K562 (cell line): ENCODE measurements around the gene ANKRD34A. TPM values are rescaled to one million over a fixed set of nuclear protein-coding genes. Genes with fewer than 3 reads are reported as not detected.

Experiments used
- ASH1L ChIP-seq: fragments of 450-650 bp; IDR thresholded peaks from 2 replicates; pipeline ENCODE4 v1.6.1; 2018; ENCODE audit warnings: borderline replicate concordance, mild to moderate bottlenecking, low read depth; ENCODE audit not compliant: partially characterized antibody
- DPF2 ChIP-seq: fragments of 450-650 bp; IDR thresholded peaks from 2 replicates; pipeline ENCODE4 v1.6.1; 2016
- FOXK1 ChIP-seq: sonication (generic); formaldehyde crosslinking; IDR thresholded peaks from 2 replicates; pipeline ENCODE4 v1.8.0; 2022; ENCODE audit warnings: missing genetic modification reagents, mild to moderate bottlenecking, borderline replicate concordance
- HMGN3 ChIP-seq: IDR thresholded peaks from 2 replicates; pipeline ENCODE4 v1.6.1; 2011; ENCODE audit warnings: borderline replicate concordance, low read depth, mild to moderate bottlenecking, mixed read lengths, low read length; ENCODE audit not compliant: insufficient read length; ENCODE audit errors: extremely low read depth
- NFIC ChIP-seq: fragments of 450-650 bp; IDR thresholded peaks from 2 replicates; pipeline ENCODE4 v1.6.1; 2017; ENCODE audit warnings: mild to moderate bottlenecking, inconsistent platforms
- RBFOX2 ChIP-seq: fragments of 200-400 bp; formaldehyde crosslinking; IDR thresholded peaks from 2 replicates; pipeline ENCODE4 v1.6.1; 2017; ENCODE audit warnings: low read depth, mild to moderate bottlenecking, low read length, moderate library complexity
- SRSF3 ChIP-seq: fragments of 200-400 bp; formaldehyde crosslinking; IDR thresholded peaks from 2 replicates; pipeline ENCODE4 v1.6.1; 2016; ENCODE audit warnings: mild to moderate bottlenecking, low read length, moderate library complexity; ENCODE audit not compliant: insufficient read depth
- THAP12 ChIP-seq: fragments of 250-450 bp; sonication (Bioruptor Pico); IDR thresholded peaks from 2 replicates; pipeline ENCODE4 v1.9.0; 2021; ENCODE audit warnings: mild to moderate bottlenecking, inconsistent platforms
- U2AF2 ChIP-seq: fragments of 200-400 bp; formaldehyde crosslinking; optimal IDR thresholded peaks from 2 replicates; pipeline ENCODE3; 2017; ENCODE audit warnings: low read depth, mild to moderate bottlenecking, low read length
- WHSC1 ChIP-seq: IDR thresholded peaks from one replicate; pipeline ENCODE4 v1.6.1; 2012; ENCODE audit warnings: low read length, control low read depth, inconsistent platforms
- ZC3H4 ChIP-seq: sonication (generic); formaldehyde crosslinking; IDR thresholded peaks from 2 replicates; pipeline ENCODE4 v1.9.0; 2021; ENCODE audit warnings: missing genetic modification reagents, borderline replicate concordance
- ZNF184 ChIP-seq: sonication (generic); formaldehyde crosslinking; IDR thresholded peaks from 2 replicates; pipeline ENCODE4 v1.5.0; 2020; ENCODE audit warnings: missing genetic modification reagents
- ZNF24 ChIP-seq: fragments of 450-650 bp; IDR thresholded peaks from 2 replicates; pipeline ENCODE4 v1.6.1; 2016
- ZNF780A ChIP-seq: fragments of 250-450 bp; sonication (Bioruptor Pico); IDR thresholded peaks from 2 replicates; pipeline ENCODE4 v1.5.0; 2021; ENCODE audit warnings: mild to moderate bottlenecking
- polyA plus RNA-seq, 8 experiments: library from polyadenylated mRNA; depleted of rRNA in 4 of 8; stranded (reverse) in 5 of 8; unstranded in 3 of 8; fragments of >200 nt; fragmentation: Nextera tagmentation in 2 of 8; fragmentation: Illumina TruSeq in 1 of 8; extraction: Ambion mirVana in 2 of 8; extraction: Trizol in 1 of 8; gene quantifications; 2 replicates each; pipeline versions ENCODE4 v1.2.1 to v1.2.3, GENCODE V29; 2011 to 2014; ENCODE audit warnings: inconsistent platforms in 1 of 8, missing spikeins in 1 of 8
- total RNA-seq, 7 experiments: library from RNA; depleted of rRNA in 6 of 7; stranded (reverse); fragments of >200 nt in 6 of 7; fragmentation: Illumina TruSeq in 2 of 7; extraction: Trizol in 2 of 7; gene quantifications; 2 replicates each; pipeline versions ENCODE4 v1.2.1 to v1.2.3, GENCODE V29; 2011 to 2021; ENCODE audit warnings: low replicate concordance in 1 of 7
- TF ChIP-seq, protein P1 (sequence below): sonication (generic); formaldehyde crosslinking; IDR thresholded peaks from 2 replicates; pipeline ENCODE4 v1.8.1; 2022; ENCODE audit warnings: missing genetic modification reagents
- TF ChIP-seq, protein P2 (sequence below): sonication (generic); formaldehyde crosslinking; IDR thresholded peaks from 2 replicates; pipeline ENCODE4 v1.8.0; 2023; ENCODE audit warnings: missing genetic modification reagents, mild to moderate bottlenecking, borderline replicate concordance
- TF ChIP-seq, protein P3 (sequence below), 2 experiments: fragments of 200-800 bp in 1 of 2; sonication (Bioruptor generic) in 1 of 2; sonication (generic) in 1 of 2; formaldehyde crosslinking in 1 of 2; IDR thresholded peaks in 1 of 2; conservative IDR thresholded peaks in 1 of 2; 2 replicates each; pipeline versions ENCODE4 v1.5.0 to v1.6.1; 2016 to 2020; ENCODE audit warnings: missing compliant biosample characterization in 1 of 2, missing genetic modification characterization in 1 of 2, missing genetic modification reagents in 1 of 2

The ANKRD34A gene
- total and polyA plus RNA-seq, 9 of the 15 experiments (the other 6 are each of a cell fraction or from before 2014, with no cell fraction given): 0.06 to 1.6 (median 0.43) TPM

- TF ChIP-seq SRSF3 (no peak), HMGN3 (no peak), NFIC (0 out of 2 replicates have a peak, but pooled peaks have one; percentile 36), DPF2 (no peak; the same call in 1 of the 2 replicates), ZNF24 (no peak), FOXK1 (CRISPR knock-in tag) (no peak), RBFOX2 (peak; percentile 89), WHSC1 (no peak), ZNF184 (CRISPR knock-in tag) (no peak), ZNF780A (CRISPR knock-in tag) (no peak), U2AF2 (no peak), ZC3H4 (CRISPR knock-in tag) (no peak), THAP12 (CRISPR knock-in tag) (no peak), ASH1L (no peak)
- TF ChIP-seq, protein P1, sequence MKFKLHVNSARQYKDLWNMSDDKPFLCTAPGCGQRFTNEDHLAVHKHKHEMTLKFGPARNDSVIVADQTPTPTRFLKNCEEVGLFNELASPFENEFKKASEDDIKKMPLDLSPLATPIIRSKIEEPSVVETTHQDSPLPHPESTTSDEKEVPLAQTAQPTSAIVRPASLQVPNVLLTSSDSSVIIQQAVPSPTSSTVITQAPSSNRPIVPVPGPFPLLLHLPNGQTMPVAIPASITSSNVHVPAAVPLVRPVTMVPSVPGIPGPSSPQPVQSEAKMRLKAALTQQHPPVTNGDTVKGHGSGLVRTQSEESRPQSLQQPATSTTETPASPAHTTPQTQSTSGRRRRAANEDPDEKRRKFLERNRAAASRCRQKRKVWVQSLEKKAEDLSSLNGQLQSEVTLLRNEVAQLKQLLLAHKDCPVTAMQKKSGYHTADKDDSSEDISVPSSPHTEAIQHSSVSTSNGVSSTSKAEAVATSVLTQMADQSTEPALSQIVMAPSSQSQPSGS: no peak
- TF ChIP-seq, protein P2, sequence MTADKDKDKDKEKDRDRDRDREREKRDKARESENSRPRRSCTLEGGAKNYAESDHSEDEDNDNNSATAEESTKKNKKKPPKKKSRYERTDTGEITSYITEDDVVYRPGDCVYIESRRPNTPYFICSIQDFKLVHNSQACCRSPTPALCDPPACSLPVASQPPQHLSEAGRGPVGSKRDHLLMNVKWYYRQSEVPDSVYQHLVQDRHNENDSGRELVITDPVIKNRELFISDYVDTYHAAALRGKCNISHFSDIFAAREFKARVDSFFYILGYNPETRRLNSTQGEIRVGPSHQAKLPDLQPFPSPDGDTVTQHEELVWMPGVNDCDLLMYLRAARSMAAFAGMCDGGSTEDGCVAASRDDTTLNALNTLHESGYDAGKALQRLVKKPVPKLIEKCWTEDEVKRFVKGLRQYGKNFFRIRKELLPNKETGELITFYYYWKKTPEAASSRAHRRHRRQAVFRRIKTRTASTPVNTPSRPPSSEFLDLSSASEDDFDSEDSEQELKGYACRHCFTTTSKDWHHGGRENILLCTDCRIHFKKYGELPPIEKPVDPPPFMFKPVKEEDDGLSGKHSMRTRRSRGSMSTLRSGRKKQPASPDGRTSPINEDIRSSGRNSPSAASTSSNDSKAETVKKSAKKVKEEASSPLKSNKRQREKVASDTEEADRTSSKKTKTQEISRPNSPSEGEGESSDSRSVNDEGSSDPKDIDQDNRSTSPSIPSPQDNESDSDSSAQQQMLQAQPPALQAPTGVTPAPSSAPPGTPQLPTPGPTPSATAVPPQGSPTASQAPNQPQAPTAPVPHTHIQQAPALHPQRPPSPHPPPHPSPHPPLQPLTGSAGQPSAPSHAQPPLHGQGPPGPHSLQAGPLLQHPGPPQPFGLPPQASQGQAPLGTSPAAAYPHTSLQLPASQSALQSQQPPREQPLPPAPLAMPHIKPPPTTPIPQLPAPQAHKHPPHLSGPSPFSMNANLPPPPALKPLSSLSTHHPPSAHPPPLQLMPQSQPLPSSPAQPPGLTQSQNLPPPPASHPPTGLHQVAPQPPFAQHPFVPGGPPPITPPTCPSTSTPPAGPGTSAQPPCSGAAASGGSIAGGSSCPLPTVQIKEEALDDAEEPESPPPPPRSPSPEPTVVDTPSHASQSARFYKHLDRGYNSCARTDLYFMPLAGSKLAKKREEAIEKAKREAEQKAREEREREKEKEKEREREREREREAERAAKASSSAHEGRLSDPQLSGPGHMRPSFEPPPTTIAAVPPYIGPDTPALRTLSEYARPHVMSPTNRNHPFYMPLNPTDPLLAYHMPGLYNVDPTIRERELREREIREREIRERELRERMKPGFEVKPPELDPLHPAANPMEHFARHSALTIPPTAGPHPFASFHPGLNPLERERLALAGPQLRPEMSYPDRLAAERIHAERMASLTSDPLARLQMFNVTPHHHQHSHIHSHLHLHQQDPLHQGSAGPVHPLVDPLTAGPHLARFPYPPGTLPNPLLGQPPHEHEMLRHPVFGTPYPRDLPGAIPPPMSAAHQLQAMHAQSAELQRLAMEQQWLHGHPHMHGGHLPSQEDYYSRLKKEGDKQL (CRISPR knock-in tag): no peak
- TF ChIP-seq, protein P3, sequence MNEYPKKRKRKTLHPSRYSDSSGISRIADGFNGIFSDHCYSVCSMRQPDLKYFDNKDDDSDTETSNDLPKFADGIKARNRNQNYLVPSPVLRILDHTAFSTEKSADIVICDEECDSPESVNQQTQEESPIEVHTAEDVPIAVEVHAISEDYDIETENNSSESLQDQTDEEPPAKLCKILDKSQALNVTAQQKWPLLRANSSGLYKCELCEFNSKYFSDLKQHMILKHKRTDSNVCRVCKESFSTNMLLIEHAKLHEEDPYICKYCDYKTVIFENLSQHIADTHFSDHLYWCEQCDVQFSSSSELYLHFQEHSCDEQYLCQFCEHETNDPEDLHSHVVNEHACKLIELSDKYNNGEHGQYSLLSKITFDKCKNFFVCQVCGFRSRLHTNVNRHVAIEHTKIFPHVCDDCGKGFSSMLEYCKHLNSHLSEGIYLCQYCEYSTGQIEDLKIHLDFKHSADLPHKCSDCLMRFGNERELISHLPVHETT (CRISPR knock-in tag; conservative IDR thresholded peaks at IDR 0.05 in 1 of 2, IDR thresholded peaks at IDR 0.05 in 1 of 2): no peak
Measured at GRCh38 chr1:145964328-145965118, at the start of gene ANKRD34A, which contains the start of gene POLR3GL (continued).
